Activated CD4-positive, alpha-beta T cell treated with anti-CD3 and anti-CD28 coated beads, Interleukin-2, amount 50 U/mL, for 4 hours (primary cell): ENCODE measurements around the gene NOX4.
"Not testable (repeated sequence)": the region's sequence is repeated elsewhere in the genome, so short reads cannot be mapped to it uniquely, and the experiment has no call there.

Experiments used
- DNase-seq, 2 experiments: peaks; one replicate each; pipeline ENCODE4 v3.0.0-alpha.2; 2020

Gene NOX4

GRCh38 chr11:89457190-89457589 lies 34.0 kb downstream of the NOX4 start:
- no peak for DNase-seq

GRCh38 chr11:89456681-89457080 lies 34.5 kb downstream of the NOX4 start:
- no peak for DNase-seq

GRCh38 chr11:89452780-89453179 lies 38.4 kb downstream of the NOX4 start:
- DNase-seq: no peak

GRCh38 chr11:89447845-89448244 lies 43.3 kb downstream of the NOX4 start:
- DNase-seq: no peak

GRCh38 chr11:89443361-89444322 lies 47.5 kb downstream of the NOX4 start:
- DNase-seq: no peak

GRCh38 chr11:89442801-89443200 lies 48.4 kb downstream of the NOX4 start:
- no peak for DNase-seq

- no peak for DNase-seq
Observed at GRCh38 chr11:89441606-89442005, 49.6 kb downstream of the NOX4 start.

GRCh38 chr11:89437317-89437716 lies 53.9 kb downstream of the NOX4 start:
- DNase-seq: no peak

- no peak for DNase-seq
Observed at GRCh38 chr11:89436071-89436470, 55.1 kb downstream of the NOX4 start.

GRCh38 chr11:89433278-89433677 lies 57.9 kb downstream of the NOX4 start:
- DNase-seq: no peak

- DNase-seq: not testable (repeated sequence)
Observed at GRCh38 chr11:89432182-89432581, 59.0 kb downstream of the NOX4 start.

- not testable (repeated sequence) for DNase-seq
Observed at GRCh38 chr11:89426501-89426900, 64.7 kb downstream of the NOX4 start.

- no peak for DNase-seq
Observed at GRCh38 chr11:89421718-89422117, 69.5 kb downstream of the NOX4 start.

GRCh38 chr11:89420981-89421380 lies 70.2 kb downstream of the NOX4 start:
- DNase-seq: no peak

- no peak for DNase-seq
Observed at GRCh38 chr11:89416961-89417360, 74.2 kb downstream of the NOX4 start.

- not testable (repeated sequence) for DNase-seq
Observed at GRCh38 chr11:89411112-89411511, 80.1 kb downstream of the NOX4 start.

- DNase-seq: not testable (repeated sequence)
Observed at GRCh38 chr11:89410666-89411065, 80.5 kb downstream of the NOX4 start.

- DNase-seq: not testable (repeated sequence)
Observed at GRCh38 chr11:89408441-89408840, 82.7 kb downstream of the NOX4 start.

- DNase-seq: no peak
Observed at GRCh38 chr11:89405629-89406028, 85.5 kb downstream of the NOX4 start.

- DNase-seq: not testable (repeated sequence)
Observed at GRCh38 chr11:89391654-89392053, 99.5 kb downstream of the NOX4 start.

GRCh38 chr11:89387501-89387900 lies 103.7 kb downstream of the NOX4 start:
- not testable (repeated sequence) for DNase-seq

GRCh38 chr11:89382986-89383385 lies 108.2 kb downstream of the NOX4 start:
- DNase-seq: not testable (repeated sequence)

- DNase-seq: no peak
Observed at GRCh38 chr11:89381094-89381493, 110.1 kb downstream of the NOX4 start.

GRCh38 chr11:89379976-89380771 lies 111.0 kb downstream of the NOX4 start:
- not testable (repeated sequence) for DNase-seq
